ENCODE data around the gene PACSIN2. TPM values are rescaled to one million over a fixed set of nuclear protein-coding genes. Genes with fewer than 3 reads are reported as not detected.

Gene PACSIN2
- total and polyA plus RNA-seq, 10 of the 15 experiments (the other 5 are each of a cell fraction or from before 2014, with no cell fraction given) = 0.93 to 78.7 (median 46.8) TPM

DNA sequence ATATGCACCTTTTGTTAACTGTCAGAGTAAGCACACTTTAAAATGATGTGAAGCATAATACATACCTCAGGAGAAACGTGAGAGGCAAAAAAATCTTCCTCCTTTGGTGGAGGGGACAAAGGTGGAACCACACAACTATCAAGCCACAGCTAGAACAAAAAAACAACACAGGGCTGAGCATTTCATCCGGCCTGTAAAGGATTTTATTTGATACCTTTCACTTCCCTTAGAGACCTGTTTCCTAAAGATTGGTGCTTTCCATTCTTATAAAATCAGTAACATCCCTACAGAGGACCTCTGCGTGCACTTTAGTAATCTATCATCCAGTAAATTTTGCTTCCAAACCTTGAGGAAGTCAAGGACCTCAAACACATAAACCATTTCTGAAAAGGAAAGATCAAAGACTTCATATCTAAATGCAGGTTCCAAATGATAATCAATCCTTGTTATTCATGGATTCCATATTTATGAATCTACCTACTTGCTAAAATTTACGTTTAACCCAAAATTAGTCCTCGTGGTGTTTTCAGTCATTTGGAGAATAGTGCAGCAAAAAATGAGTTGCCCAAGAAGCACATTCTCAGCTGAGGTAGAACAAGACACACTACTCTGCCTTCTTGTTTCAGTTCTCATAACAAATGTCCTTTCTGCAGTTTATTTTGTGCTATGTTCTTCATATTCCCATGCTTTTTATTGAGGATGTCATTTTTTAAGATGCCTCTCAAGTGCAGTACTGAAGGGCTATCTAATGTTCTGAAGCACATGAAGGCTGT, 180.6 kb downstream of the PACSIN2 start (continued):
- TF ChIP-seq IKZF2 (IDR thresholded peaks at IDR 0.05) = peak in 1 of 2 experiments; percentile 49; a peak in 2 of 4 replicates
- TF ChIP-seq BCL11A (IDR thresholded peaks at IDR 0.05; ENCODE audit: low read depth, low read length) = 0 out of 2 replicates have a peak, but pooled peaks have one; percentile 21
- TF ChIP-seq IKZF1 (conservative IDR thresholded peaks at IDR 0.05) = 0 out of 2 replicates have a peak, but pooled peaks have one; percentile 23
- peak; percentile 67 for TF ChIP-seq NFIC (IDR thresholded peaks at IDR 0.05; ENCODE audit: low read depth, low read length)
- TF ChIP-seq HDAC2 (IDR thresholded peaks at IDR 0.05) = no peak
- TF ChIP-seq, protein P1, sequence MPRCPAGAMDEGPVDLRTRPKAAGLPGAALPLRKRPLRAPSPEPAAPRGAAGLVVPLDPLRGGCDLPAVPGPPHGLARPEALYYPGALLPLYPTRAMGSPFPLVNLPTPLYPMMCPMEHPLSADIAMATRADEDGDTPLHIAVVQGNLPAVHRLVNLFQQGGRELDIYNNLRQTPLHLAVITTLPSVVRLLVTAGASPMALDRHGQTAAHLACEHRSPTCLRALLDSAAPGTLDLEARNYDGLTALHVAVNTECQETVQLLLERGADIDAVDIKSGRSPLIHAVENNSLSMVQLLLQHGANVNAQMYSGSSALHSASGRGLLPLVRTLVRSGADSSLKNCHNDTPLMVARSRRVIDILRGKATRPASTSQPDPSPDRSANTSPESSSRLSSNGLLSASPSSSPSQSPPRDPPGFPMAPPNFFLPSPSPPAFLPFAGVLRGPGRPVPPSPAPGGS (IDR thresholded peaks at IDR 0.05; ENCODE audit: borderline replicate concordance, insufficient read depth, low read depth, low read length, poor library complexity, severe bottlenecking) = peak; percentile 33
- no peak for TF ChIP-seq CBX5 (IDR thresholded peaks at IDR 0.05; ENCODE audit: low read depth)
- TF ChIP-seq, protein P2, sequence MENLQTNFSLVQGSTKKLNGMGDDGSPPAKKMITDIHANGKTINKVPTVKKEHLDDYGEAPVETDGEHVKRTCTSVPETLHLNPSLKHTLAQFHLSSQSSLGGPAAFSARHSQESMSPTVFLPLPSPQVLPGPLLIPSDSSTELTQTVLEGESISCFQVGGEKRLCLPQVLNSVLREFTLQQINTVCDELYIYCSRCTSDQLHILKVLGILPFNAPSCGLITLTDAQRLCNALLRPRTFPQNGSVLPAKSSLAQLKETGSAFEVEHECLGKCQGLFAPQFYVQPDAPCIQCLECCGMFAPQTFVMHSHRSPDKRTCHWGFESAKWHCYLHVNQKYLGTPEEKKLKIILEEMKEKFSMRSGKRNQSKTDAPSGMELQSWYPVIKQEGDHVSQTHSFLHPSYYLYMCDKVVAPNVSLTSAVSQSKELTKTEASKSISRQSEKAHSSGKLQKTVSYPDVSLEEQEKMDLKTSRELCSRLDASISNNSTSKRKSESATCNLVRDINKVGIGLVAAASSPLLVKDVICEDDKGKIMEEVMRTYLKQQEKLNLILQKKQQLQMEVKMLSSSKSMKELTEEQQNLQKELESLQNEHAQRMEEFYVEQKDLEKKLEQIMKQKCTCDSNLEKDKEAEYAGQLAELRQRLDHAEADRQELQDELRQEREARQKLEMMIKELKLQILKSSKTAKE (IDR thresholded peaks at IDR 0.05; ENCODE audit: low read depth, poor library complexity, severe bottlenecking) = peak; percentile 11
- no peak for TF ChIP-seq ELK1 (IDR thresholded peaks at IDR 0.05; ENCODE audit: low read depth, low read length)
- peak; percentile 74 for TF ChIP-seq IRF4 (IDR thresholded peaks at IDR 0.05; ENCODE audit: low read depth, low read length)
- no peak for TF ChIP-seq KAT2A (conservative IDR thresholded peaks at IDR 0.05; ENCODE audit: control insufficient read depth, low read depth, low read length)
- 0 out of 2 replicates have a peak, but pooled peaks have one; percentile 35 for TF ChIP-seq MTA3 (IDR thresholded peaks at IDR 0.05; ENCODE audit: borderline replicate concordance, low read length)
- TF ChIP-seq MEF2A (IDR thresholded peaks at IDR 0.05; ENCODE audit: insufficient read depth, low read depth, low read length) = peak; percentile 59; the same call in 1 of the 2 replicates
- peak; percentile 53 for TF ChIP-seq RUNX3 (IDR thresholded peaks at IDR 0.05; ENCODE audit: low read length)
- TF ChIP-seq NFXL1 (IDR thresholded peaks at IDR 0.05; ENCODE audit: borderline replicate concordance) = no peak
- TF ChIP-seq, protein P3, sequence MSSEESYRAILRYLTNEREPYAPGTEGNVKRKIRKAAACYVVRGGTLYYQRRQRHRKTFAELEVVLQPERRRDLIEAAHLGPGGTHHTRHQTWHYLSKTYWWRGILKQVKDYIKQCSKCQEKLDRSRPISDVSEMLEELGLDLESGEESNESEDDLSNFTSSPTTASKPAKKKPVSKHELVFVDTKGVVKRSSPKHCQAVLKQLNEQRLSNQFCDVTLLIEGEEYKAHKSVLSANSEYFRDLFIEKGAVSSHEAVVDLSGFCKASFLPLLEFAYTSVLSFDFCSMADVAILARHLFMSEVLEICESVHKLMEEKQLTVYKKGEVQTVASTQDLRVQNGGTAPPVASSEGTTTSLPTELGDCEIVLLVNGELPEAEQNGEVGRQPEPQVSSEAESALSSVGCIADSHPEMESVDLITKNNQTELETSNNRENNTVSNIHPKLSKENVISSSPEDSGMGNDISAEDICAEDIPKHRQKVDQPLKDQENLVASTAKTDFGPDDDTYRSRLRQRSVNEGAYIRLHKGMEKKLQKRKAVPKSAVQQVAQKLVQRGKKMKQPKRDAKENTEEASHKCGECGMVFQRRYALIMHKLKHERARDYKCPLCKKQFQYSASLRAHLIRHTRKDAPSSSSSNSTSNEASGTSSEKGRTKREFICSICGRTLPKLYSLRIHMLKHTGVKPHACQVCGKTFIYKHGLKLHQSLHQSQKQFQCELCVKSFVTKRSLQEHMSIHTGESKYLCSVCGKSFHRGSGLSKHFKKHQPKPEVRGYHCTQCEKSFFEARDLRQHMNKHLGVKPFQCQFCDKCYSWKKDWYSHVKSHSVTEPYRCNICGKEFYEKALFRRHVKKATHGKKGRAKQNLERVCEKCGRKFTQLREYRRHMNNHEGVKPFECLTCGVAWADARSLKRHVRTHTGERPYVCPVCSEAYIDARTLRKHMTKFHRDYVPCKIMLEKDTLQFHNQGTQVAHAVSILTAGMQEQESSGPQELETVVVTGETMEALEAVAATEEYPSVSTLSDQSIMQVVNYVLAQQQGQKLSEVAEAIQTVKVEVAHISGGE (CRISPR knock-in tag; IDR thresholded peaks at IDR 0.05) = no peak
- TF ChIP-seq, protein P4, sequence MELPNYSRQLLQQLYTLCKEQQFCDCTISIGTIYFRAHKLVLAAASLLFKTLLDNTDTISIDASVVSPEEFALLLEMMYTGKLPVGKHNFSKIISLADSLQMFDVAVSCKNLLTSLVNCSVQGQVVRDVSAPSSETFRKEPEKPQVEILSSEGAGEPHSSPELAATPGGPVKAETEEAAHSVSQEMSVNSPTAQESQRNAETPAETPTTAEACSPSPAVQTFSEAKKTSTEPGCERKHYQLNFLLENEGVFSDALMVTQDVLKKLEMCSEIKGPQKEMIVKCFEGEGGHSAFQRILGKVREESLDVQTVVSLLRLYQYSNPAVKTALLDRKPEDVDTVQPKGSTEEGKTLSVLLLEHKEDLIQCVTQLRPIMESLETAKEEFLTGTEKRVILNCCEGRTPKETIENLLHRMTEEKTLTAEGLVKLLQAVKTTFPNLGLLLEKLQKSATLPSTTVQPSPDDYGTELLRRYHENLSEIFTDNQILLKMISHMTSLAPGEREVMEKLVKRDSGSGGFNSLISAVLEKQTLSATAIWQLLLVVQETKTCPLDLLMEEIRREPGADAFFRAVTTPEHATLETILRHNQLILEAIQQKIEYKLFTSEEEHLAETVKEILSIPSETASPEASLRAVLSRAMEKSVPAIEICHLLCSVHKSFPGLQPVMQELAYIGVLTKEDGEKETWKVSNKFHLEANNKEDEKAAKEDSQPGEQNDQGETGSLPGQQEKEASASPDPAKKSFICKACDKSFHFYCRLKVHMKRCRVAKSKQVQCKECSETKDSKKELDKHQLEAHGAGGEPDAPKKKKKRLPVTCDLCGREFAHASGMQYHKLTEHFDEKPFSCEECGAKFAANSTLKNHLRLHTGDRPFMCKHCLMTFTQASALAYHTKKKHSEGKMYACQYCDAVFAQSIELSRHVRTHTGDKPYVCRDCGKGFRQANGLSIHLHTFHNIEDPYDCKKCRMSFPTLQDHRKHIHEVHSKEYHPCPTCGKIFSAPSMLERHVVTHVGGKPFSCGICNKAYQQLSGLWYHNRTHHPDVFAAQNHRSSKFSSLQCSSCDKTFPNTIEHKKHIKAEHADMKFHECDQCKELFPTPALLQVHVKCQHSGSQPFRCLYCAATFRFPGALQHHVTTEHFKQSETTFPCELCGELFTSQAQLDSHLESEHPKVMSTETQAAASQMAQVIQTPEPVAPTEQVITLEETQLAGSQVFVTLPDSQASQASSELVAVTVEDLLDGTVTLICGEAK (IDR thresholded peaks at IDR 0.05; ENCODE audit: borderline replicate concordance) = no peak

Measured in GM12878 (cell line).